Globus pallidus (tissue), 1 donor: Measurements from ENCODE around the gene CCDC149.

ENCODE experiments used
- DNase-seq: peaks from one replicate; pipeline ENCODE4 v3.0.0-alpha.2; 2015; ENCODE audit warnings: low spot score

CCDC149 gene

DNA sequence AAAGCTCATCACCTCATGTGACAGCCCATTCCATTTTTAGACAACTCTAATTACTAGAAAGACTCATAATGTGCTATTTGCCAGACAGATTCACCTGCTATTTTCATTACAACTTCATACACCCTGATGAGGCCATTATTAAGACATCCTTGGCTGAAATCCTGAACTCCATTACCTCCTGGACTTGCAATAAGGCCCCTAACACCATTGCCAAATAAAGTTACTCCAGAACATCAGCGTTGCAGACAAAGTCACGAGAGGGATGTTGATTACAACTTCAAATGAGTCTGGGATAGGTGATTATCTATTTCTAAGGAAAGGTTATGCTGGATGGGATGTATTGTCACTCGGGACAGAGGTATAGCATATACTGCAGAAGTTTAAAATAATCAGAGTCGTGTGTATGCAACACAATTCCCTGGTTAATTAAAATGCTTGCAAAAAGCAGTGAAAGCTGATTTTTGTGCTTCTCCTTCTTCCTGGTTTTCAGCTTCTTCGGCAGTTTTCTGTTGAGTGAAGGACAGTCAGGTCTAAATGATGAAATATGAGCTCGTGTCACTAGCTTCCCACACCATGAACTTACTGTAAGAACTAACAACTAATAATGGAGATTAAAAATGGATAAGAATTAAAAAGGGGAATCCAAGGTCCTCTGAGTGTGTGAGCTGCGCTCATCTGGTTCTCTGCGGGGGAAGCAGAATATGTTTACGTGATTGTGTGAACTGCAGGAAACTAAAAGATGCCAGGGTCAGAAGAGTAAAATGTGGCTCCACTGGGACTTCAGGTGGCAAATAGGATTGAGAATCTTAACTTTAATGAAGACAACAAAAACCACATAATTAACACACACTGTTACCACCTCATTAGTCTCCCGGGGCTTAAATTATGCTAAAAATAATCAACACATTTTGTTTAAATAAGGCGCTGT, 135.0 kb downstream of the CCDC149 start:
- no peak for DNase-seq

DNA sequence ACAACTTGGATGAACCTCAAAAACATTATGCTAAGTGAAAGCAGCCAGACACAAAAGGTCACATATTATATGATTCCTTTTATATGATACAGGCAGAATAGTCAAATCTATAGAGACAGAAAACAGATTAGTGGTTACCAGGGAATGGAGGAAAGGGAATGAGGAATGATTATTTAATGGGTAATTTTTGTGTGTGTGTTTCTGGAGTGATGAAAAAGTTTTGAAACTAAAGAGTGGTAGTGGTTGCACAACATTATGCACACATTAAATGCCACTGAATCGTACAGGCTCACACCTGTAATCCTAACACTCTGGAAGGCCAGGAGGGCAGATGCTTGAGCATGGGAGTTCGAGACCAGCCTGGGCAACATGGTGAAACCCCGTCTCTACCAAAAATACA, 137.1 kb downstream of the CCDC149 start:
- no peak for DNase-seq

DNA sequence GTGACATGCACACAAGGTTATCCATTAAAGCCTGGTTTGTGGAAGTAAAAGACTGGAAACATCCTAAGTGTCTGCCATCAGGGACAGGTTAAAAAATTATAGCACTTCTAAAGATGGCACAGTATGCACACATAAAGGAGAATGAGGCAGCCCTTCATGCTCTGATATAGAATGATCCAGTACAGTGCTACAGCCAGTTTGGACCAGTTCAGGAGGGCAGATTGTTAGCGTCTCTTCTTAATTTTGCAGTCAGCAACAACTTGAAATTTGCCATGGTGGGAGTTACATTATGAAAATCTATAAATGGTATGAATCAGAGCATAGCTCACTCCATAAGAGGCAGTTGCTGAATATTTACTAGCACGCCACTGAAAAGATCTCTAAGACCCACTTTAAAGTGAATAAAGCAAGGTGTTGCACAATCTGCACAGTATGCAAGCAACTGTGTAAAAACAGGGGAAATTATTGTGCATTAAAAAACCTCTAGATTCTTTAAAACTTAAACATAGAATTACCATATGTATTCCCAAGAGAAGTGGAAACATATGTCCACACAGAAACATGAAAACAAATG, 137.7 kb downstream of the CCDC149 start:
- DNase-seq = no peak

DNA sequence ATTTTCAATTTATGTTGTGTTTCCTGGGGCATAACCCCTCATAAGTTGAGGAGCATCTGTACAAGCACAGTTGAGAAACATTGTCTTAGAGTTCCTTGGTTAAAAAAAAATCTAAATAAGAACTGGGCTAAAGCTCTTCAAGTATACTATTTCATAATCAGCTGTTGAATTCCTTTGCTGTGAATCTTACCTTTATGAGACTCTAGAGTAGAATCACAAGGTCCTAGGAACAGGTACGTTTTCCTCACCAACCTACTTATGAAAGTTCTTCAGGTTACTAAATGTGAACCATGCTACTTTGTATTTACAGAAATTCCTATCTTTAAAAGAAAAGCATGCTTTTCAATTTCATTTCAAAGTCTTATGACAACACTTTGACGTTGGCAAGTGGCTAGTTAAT, 138.4 kb downstream of the CCDC149 start:
- DNase-seq = no peak

DNA sequence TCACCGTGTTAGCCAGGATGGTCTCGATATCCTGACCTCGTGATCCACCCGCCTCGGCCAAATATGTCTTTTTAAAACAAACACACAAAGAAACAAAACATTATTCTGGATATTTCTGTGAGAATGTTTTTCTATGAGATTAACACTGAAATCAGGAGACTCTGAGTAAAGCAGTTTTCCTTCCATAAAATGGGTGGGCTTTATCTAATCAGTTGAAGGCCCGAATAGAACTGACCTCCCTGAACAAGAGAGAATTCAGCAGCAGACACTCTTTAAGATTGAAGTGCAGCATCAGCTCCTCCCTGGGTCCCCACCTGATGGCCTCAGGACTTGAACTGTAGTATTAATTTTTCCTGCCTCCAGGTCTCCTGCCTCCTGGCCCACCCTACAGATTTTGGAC, 139.9 kb downstream of the CCDC149 start:
- no peak for DNase-seq

GRCh38 chr4:24772061-24772705, 140.7 kb downstream of the CCDC149 start:
- no peak for DNase-seq

DNA sequence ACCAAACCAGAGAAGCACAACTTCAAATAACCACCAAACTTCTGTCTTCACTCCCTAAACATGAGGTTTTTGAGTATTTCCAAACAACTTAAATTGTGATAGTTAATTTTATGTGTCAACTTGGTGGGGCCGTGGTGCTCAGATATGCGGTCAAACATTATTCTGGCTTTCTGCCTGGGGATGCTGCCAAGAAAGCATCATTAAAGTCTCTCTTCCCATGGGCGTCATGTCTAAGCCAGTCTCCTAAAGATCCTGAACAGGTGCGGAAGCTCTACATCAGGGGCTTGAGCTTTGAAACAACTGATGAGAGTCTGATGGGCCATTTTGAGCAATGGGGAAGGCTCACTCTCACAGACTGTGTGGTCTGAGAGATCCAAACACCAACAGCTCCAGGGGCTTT, 141.6 kb downstream of the CCDC149 start:
- no peak for DNase-seq

DNA sequence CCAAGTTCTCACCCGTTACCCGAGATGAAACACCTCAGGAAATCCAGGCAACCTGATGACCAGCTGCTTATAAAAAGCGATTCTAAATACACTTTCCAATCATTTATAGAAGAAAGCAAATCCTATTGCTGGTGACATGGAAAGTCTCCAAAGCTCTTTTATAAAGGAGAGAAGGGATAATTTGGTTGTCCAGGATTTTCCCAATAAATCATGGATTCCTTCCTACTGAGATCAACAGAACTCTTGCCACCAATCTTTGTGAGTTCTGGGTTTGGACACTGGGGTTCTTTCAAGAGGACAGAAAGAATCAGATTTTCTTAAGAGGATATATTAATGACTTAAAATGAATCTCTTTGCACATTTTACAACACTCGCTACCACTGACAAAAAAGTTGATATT, 142.2 kb downstream of the CCDC149 start:
- no peak for DNase-seq

- DNase-seq = no peak
Observed at GRCh38 chr4:24770032-24770584, 142.7 kb downstream of the CCDC149 start.

DNA sequence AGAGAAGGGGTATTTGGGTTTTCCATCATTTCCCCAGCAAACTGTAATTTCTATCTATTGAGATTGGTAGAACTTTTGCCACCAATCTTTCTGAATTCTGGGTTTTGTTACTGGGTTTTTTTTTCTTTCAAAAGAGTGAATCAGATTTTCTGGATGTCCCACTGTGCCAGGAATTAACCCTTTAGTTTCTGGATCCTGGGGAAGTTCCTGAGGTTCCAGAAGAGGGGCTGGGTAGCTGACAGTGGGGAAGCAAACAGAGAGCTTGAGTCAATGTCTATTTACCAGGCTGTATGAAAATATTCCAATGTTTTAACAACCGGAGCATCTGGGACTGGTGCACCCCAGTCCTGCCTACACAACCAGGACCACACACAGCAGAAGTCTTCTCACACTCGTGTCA, 143.3 kb downstream of the CCDC149 start:
- no peak for DNase-seq

DNA sequence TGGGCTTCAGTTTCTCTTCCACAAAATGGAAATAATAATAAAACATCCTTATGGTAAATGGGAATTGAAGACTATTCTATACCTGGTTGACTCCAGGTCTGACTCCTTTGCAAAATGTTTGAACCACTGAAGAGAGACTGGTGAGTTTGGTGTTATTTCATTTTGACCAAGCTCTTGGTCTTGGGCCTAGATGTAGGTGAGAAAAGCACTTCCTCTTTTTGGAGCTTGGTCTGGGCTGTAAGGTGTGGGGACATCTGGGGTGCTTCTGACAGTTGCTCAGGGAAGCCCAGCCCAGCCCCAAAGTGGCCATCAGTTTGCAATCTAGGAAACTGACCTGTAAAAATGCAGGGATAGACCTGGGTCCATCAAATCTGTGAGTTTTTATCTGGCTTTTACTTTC, 144.2 kb downstream of the CCDC149 start:
- no peak for DNase-seq

- DNase-seq = no peak
Observed at GRCh38 chr4:24768006-24768405, 144.8 kb downstream of the CCDC149 start.

- DNase-seq = no peak
Observed at GRCh38 chr4:24765376-24765988, 147.4 kb downstream of the CCDC149 start.

- no peak for DNase-seq
Observed at GRCh38 chr4:24764345-24764744, 148.5 kb downstream of the CCDC149 start.

- no peak for DNase-seq
Observed at GRCh38 chr4:24763631-24764297, 149.1 kb downstream of the CCDC149 start.
